GM19468 (cell line): ENCODE results near the gene POTEB2.
"Not testable (repeated sequence)": the region's sequence is repeated elsewhere in the genome, so short reads cannot be mapped to it uniquely, and the experiment has no call there.

Experiments used
- ATAC-seq: cut with Tn5 transposase; IDR thresholded peaks from one replicate; pipeline ENCODE4 v1.9.1; 2021; ENCODE audit warnings: mild to moderate bottlenecking, moderate library complexity, moderate number of reproducible peaks; ENCODE audit not compliant: unreplicated experiment; ENCODE audit errors: extremely low read depth

Gene POTEB2

DNA sequence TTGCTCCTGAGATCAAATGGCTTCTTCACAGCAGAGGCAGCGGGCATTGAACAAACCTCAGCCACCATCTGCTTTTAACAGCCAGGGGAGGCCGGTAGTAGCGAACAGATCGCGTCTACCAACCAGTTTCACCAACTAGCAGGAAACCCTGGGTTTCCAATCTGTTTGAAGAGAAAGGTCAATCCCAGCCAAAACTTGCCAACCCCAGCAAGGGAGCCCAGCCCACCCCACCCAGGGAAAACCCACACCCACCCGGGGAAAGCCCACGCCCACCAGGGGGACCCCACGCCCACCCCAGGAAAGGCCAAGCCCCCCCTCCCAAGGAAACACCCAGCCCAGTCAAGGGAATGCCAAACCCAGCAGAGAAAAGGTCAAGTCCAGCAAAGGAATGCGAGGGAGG, at the start of gene POTEB2:
TSS of gene POTEB2 (minus strand) at position 101 of the 400 bp plus-strand sequence. CDS start at position 68, 33 bp downstream.
- ATAC-seq = not testable (repeated sequence)

DNA sequence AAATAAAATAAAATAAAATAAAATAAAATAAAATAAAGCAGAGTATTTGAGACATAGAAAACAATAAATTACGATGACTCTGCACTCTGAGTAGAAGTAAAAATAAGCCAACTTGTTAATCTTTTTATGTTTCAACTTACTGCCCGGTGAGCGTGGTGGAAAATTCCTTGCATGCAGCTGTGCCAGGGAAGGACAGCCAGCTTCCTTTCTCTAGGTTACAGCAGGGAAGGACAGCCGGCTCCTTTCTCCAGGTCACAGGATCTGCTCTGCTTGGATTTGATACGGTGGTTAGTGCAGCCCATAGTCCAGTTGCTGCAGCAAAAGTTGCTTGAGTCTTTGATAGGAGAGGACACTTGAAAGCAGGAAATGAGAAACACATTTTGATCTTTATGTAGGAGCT, 13.8 kb upstream of the POTEB2 start:
- not testable (repeated sequence) for ATAC-seq

DNA sequence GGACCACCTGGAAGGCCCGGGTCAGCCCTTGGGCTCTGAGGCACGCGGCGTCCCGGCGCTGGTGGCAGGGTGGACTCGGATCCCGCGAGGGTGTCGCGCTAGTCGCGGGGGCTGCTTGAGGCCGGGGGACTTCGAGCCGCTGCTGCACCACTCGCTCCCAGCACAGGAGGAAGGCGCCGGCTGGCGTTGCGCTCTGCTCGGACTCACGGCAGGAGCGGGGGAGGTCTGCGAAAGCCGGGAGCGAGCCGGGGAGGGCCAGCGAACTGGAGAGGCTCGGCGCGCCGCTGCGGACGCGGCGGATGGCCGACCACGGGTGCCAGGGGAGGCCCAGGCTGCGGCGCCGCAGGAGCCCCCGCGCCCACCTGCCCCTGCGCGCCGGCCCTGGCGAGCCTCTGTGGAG, 12.3 kb upstream of the POTEB2 start:
- ATAC-seq = not testable (repeated sequence)

DNA sequence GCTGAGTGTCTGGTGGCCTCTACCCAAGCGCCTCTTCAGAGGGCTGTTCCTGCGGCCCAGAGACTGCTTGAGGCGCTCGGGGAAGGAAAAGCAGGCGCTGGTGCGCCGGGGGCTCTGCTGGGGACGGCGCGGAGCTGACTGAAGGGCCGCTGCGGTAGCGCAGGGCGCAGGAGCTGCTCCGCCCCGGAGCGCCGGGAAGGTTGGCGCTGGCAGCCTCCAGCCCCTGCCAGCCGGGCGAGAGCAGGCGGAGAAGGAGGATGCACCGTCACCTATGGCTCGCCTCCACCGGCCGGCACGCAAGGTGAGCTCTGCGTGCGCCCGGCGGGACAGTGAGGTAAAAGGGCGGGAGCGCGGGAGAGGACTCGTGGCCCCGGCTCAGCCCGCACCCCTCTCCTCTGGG, 11.7 kb upstream of the POTEB2 start:
- not testable (repeated sequence) for ATAC-seq
